ENCODE results near the gene SRGAP1.
"Not testable (repeated sequence)": the region's sequence is repeated elsewhere in the genome, so short reads cannot be mapped to it uniquely, and the experiment has no call there.

Gene SRGAP1

DNA sequence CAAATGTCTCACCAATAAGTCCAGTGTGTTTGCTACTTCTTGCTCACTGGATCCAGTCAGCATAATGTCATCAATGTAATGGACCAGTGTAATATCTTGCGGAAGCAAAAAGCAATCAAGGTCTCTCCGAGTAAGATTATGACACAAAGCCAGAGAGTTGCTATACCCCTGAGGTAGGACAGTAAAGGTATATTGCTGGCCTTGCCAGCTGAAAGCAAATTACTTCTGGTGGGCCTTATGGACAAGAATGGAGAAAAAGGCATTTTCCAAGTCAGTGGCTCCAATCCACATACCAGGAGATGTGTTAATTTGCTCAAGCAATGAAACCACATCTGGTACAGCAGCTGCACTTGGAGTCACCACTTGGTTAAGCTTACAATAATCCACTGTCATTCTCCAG, 288.2 kb downstream of the SRGAP1 start:
- not testable (repeated sequence) for H4K91ac ChIP-seq (ENCODE audit: low read depth, low read length); H3K14ac ChIP-seq (ENCODE audit: low read length); H2BK120ac ChIP-seq (ENCODE audit: insufficient read depth, low read length, poor library complexity); H3K4ac ChIP-seq (ENCODE audit: low read depth, low read length); DNase-seq; H3K9me3 ChIP-seq (ENCODE audit: insufficient read depth, low read depth, low read length); H2BK5ac ChIP-seq (ENCODE audit: low read depth, low read length, poor library complexity); H3K18ac ChIP-seq (ENCODE audit: low read length); H3K9ac ChIP-seq (ENCODE audit: low read length); H2BK12ac ChIP-seq (ENCODE audit: low read length); H2AK5ac ChIP-seq (ENCODE audit: low read length); H4K8ac ChIP-seq (ENCODE audit: low read depth, low read length); H3K4me3 ChIP-seq (ENCODE audit: low read depth, low read length); H3K36me3 ChIP-seq (ENCODE audit: control insufficient read depth in 1 of 2, insufficient read depth in 2 of 2, low read length in 2 of 2); H3K4me1 ChIP-seq (ENCODE audit: control insufficient read depth in 1 of 2, insufficient read depth in 2 of 2, low read length in 2 of 2); H3K27ac ChIP-seq (ENCODE audit: low read depth, low read length); H3K79me1 ChIP-seq (ENCODE audit: low read length); H3K23ac ChIP-seq (ENCODE audit: low read length); H3K4me2 ChIP-seq (ENCODE audit: low read length); H3K27me3 ChIP-seq (ENCODE audit: insufficient read depth, low read length); H4K12ac ChIP-seq (ENCODE audit: low read depth, low read length); H2AFZ ChIP-seq (ENCODE audit: insufficient read depth, low read length, poor library complexity); H3K79me2 ChIP-seq (ENCODE audit: control insufficient read depth, insufficient read depth, low read length, poor library complexity)
- WGBS (ENCODE audit: extremely low coverage, insufficient coverage, insufficient read length), result no CpG with 5 or more reads among the region's 2 CpGs

DNA sequence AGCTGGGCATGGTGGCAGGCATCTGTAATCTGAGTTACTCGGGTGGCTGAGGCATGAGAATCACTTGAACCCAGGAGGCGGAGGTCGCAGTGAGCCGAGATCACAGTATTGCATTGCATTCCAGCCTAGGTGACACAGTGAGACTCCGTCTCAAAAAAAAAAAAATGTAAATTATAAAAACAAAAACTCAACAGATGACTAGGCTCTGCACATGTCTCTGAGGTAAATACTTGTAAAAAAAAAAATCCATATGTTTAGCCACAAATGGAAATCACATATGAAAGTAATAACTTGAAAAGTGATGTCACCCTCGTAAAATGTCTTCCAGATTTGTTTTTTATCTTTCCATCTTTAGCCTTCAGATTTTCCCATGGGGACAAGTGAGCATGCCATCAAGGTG, 292.6 kb downstream of the SRGAP1 start:
- Histone ChIP-seq H2BK12ac (ENCODE audit: low read length) (no peak overlapping the region), H3K9me3 (ENCODE audit: insufficient read depth, low read depth, low read length) (peaks cover 1% of the 10 kb centered on the region), H3K79me2 (ENCODE audit: control insufficient read depth, insufficient read depth, low read length, poor library complexity) (no peaks in the 10 kb centered on the region), H3K27ac (ENCODE audit: low read depth, low read length) (no peak overlapping the region), H3K18ac (ENCODE audit: low read length) (no peak overlapping the region), H3K79me1 (ENCODE audit: low read length) (no peaks in the 10 kb centered on the region), H3K4ac (ENCODE audit: low read depth, low read length) (no peak overlapping the region), H4K91ac (ENCODE audit: low read depth, low read length) (no peak overlapping the region), H3K4me2 (ENCODE audit: low read length) (no peak overlapping the region), H3K23ac (ENCODE audit: low read length) (no peak overlapping the region), H3K27me3 (ENCODE audit: insufficient read depth, low read length) (no peaks in the 10 kb centered on the region), H2AK5ac (ENCODE audit: low read length) (no peak overlapping the region), H2BK120ac (ENCODE audit: insufficient read depth, low read length, poor library complexity) (no peak overlapping the region), H3K36me3 (ENCODE audit: control insufficient read depth in 1 of 2, insufficient read depth in 2 of 2, low read length in 2 of 2) (no peaks in the 10 kb centered on the region), H3K9ac (ENCODE audit: low read length) (no peak overlapping the region), H2BK5ac (ENCODE audit: low read depth, low read length, poor library complexity) (no peak overlapping the region), H3K4me3 (ENCODE audit: low read depth, low read length) (no peak overlapping the region), H2AFZ (ENCODE audit: insufficient read depth, low read length, poor library complexity) (no peak overlapping the region), H4K8ac (ENCODE audit: low read depth, low read length) (no peak overlapping the region), H4K12ac (ENCODE audit: low read depth, low read length) (no peak overlapping the region), H3K14ac (ENCODE audit: low read length) (no peak overlapping the region), H3K4me1 (ENCODE audit: control insufficient read depth in 1 of 2, insufficient read depth in 2 of 2, low read length in 2 of 2) (no peaks in the 10 kb centered on the region)
- no peak for DNase-seq
- WGBS (ENCODE audit: extremely low coverage, insufficient coverage, insufficient read length), result no CpG with 5 or more reads among the region's 6 CpGs

DNA sequence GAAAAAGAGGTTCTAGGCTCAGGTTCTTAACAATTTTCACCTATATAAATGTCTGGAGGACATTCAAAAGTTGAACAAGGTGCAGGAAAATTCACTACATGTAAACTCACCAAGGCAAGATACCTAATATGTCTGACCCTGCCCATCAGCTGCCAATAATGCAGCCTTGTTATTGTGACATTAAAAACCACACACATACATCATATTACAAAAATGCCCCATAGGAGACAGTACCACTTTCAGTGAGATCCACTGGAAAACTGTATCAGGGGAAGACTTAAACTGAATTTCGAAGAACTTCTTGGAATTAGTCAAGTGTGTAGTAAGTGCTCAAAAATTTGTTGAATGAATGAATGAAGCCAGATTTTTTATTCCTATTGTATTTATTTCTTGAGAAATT, 294.5 kb downstream of the SRGAP1 start:
- no peak overlapping the region for H3K23ac ChIP-seq (ENCODE audit: low read length)
- H3K9me3 ChIP-seq (ENCODE audit: insufficient read depth, low read depth, low read length), result peaks cover 1% of the 10 kb centered on the region
- no peaks in the 10 kb centered on the region for H3K79me1 ChIP-seq (ENCODE audit: low read length)
- no peak overlapping the region for H4K8ac ChIP-seq (ENCODE audit: low read depth, low read length)
- DNase-seq, result no peak
- no peak overlapping the region for H2BK120ac ChIP-seq (ENCODE audit: insufficient read depth, low read length, poor library complexity)
- no peak overlapping the region for H4K91ac ChIP-seq (ENCODE audit: low read depth, low read length)
- no peak overlapping the region for H2AFZ ChIP-seq (ENCODE audit: insufficient read depth, low read length, poor library complexity)
- H3K27me3 ChIP-seq (ENCODE audit: insufficient read depth, low read length), result no peaks in the 10 kb centered on the region
- no peak overlapping the region for H2BK5ac ChIP-seq (ENCODE audit: low read depth, low read length, poor library complexity)
- H3K18ac ChIP-seq (ENCODE audit: low read length), result no peak overlapping the region
- WGBS (ENCODE audit: extremely low coverage, insufficient coverage, insufficient read length), result no CpG with 5 or more reads among the region's 1 CpG
- H3K79me2 ChIP-seq (ENCODE audit: control insufficient read depth, insufficient read depth, low read length, poor library complexity), result no peaks in the 10 kb centered on the region
- no peak overlapping the region for H2BK12ac ChIP-seq (ENCODE audit: low read length)
- H3K36me3 ChIP-seq (ENCODE audit: control insufficient read depth in 1 of 2, insufficient read depth in 2 of 2, low read length in 2 of 2), result no peaks in the 10 kb centered on the region
- no peak overlapping the region for H3K4me2 ChIP-seq (ENCODE audit: low read length)
- H3K14ac ChIP-seq (ENCODE audit: low read length), result no peak overlapping the region
- H3K4me1 ChIP-seq (ENCODE audit: control insufficient read depth in 1 of 2, insufficient read depth in 2 of 2, low read length in 2 of 2), result no peaks in the 10 kb centered on the region
- no peak overlapping the region for H4K12ac ChIP-seq (ENCODE audit: low read depth, low read length)
- no peak overlapping the region for H3K4me3 ChIP-seq (ENCODE audit: low read depth, low read length)
- H3K27ac ChIP-seq (ENCODE audit: low read depth, low read length), result no peak overlapping the region
- no peak overlapping the region for H3K4ac ChIP-seq (ENCODE audit: low read depth, low read length)
- H3K9ac ChIP-seq (ENCODE audit: low read length), result no peak overlapping the region
- H2AK5ac ChIP-seq (ENCODE audit: low read length), result no peak overlapping the region

DNA sequence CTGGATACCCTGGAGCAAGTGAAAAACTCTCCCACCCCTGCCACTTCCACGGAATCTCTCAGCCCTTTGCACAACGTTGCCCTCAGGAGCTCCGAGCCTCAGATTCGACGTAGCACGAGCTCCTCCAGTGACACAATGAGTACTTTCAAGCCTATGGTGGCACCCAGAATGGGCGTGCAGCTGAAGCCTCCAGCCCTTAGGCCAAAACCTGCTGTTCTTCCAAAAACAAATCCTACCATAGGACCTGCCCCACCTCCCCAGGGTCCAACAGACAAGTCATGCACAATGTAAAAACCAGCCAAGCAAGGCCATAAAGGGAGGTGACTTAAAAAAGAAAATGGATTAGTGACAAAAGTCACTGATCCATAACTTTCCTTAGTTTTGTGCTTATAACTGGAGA, 297.9 kb downstream of the SRGAP1 start:
- Histone ChIP-seq H3K14ac (ENCODE audit: low read length) (no peak overlapping the region), H3K23ac (ENCODE audit: low read length) (no peak overlapping the region), H4K91ac (ENCODE audit: low read depth, low read length) (no peak overlapping the region), H3K27me3 (ENCODE audit: insufficient read depth, low read length) (no peaks in the 10 kb centered on the region), H3K9me3 (ENCODE audit: insufficient read depth, low read depth, low read length) (no peaks in the 10 kb centered on the region), H3K79me2 (ENCODE audit: control insufficient read depth, insufficient read depth, low read length, poor library complexity) (no peaks in the 10 kb centered on the region), H2AK5ac (ENCODE audit: low read length) (no peak overlapping the region), H2BK120ac (ENCODE audit: insufficient read depth, low read length, poor library complexity) (no peak overlapping the region), H3K4me1 (ENCODE audit: control insufficient read depth in 1 of 2, insufficient read depth in 2 of 2, low read length in 2 of 2) (no peaks in the 10 kb centered on the region), H2AFZ (ENCODE audit: insufficient read depth, low read length, poor library complexity) (no peak overlapping the region), H3K27ac (ENCODE audit: low read depth, low read length) (no peak overlapping the region), H3K36me3 (ENCODE audit: control insufficient read depth in 1 of 2, insufficient read depth in 2 of 2, low read length in 2 of 2) (no peaks in the 10 kb centered on the region), H3K4ac (ENCODE audit: low read depth, low read length) (no peak overlapping the region), H3K9ac (ENCODE audit: low read length) (no peak overlapping the region), H3K79me1 (ENCODE audit: low read length) (no peaks in the 10 kb centered on the region), H3K18ac (ENCODE audit: low read length) (no peak overlapping the region), H2BK5ac (ENCODE audit: low read depth, low read length, poor library complexity) (no peak overlapping the region), H3K4me3 (ENCODE audit: low read depth, low read length) (no peak overlapping the region), H2BK12ac (ENCODE audit: low read length) (no peak overlapping the region), H3K4me2 (ENCODE audit: low read length) (no peak overlapping the region), H4K8ac (ENCODE audit: low read depth, low read length) (no peak overlapping the region), H4K12ac (ENCODE audit: low read depth, low read length) (no peak overlapping the region)
- no peak for DNase-seq
- no CpG with 5 or more reads among the region's 7 CpGs for WGBS (ENCODE audit: extremely low coverage, insufficient coverage, insufficient read length)
